GM10248 (cell line): ENCODE data around the gene KRTAP13-4.

Experiments
- CTCF ChIA-PET: fragments of 300-600 bp; sonication (Branson Sonifier 250); formaldehyde crosslinking; extraction: SDS; loops from one replicate; lab custom pipeline; 2021; ENCODE audit warnings: antibody characterized with exemption; lab: Yijun Ruan, JAX
- POLR2A ChIA-PET: fragments of 350-650 bp; sonication (Branson Sonifier 250); formaldehyde crosslinking; extraction: SDS; loops from one replicate; lab custom pipeline; 2020; ENCODE audit warnings: antibody characterized with exemption; lab: Yijun Ruan, JAX
- DNase-seq: peaks from one replicate; pipeline ENCODE4 v3.0.0; 2012; ENCODE audit errors: extremely low spot score
- TF ChIP-seq, protein P1 (sequence below): IDR thresholded peaks from 2 replicates; pipeline ENCODE4 v1.5.1; 2012; ENCODE audit warnings: mild to moderate bottlenecking, low read depth; ENCODE audit errors: extremely low read depth, missing control alignments, control extremely low read depth

KRTAP13-4 gene

DNA sequence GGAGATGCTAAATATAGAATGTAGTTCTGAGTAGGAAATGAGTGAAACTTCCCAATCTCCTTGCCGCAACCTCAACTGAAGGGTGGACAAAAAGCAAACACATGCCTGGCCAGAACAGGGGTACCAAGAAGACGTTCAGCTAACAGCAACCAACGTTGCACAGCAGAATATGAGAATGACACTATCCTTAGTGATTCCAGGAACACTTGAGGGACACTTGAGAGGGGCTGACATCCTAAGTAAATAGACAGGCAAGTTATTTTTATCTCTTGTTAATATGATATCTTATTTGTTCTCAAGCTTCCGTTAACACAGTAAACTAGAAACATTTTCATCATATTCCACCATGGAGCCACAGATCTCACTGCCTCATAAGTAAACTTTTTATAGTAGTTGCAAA, 49.2 kb downstream of the KRTAP13-4 start:
- no peak for DNase-seq
- POLR2A ChIA-PET: no interaction called here
- TF ChIP-seq, protein P1, sequence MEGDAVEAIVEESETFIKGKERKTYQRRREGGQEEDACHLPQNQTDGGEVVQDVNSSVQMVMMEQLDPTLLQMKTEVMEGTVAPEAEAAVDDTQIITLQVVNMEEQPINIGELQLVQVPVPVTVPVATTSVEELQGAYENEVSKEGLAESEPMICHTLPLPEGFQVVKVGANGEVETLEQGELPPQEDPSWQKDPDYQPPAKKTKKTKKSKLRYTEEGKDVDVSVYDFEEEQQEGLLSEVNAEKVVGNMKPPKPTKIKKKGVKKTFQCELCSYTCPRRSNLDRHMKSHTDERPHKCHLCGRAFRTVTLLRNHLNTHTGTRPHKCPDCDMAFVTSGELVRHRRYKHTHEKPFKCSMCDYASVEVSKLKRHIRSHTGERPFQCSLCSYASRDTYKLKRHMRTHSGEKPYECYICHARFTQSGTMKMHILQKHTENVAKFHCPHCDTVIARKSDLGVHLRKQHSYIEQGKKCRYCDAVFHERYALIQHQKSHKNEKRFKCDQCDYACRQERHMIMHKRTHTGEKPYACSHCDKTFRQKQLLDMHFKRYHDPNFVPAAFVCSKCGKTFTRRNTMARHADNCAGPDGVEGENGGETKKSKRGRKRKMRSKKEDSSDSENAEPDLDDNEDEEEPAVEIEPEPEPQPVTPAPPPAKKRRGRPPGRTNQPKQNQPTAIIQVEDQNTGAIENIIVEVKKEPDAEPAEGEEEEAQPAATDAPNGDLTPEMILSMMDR: no peak
- CTCF ChIA-PET: no interaction called here

DNA sequence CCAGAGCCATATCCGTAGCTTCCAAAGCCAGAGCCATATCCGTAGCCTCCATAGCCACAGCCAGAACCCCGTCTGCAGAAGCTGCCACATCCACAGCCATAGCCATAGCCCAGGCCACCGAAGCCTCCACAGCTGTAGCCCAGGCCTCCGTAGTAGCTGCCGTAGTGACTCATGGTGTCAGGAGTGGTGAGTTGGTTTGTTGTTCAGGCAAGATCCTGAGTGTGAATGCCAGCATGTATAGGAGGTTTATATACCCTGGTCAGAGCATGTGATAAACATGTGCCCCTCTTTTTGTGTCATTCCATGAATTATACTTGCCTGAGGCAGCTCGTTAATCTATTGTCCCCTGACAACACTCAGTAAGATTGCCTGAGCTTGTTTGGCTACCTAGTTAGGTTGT, 50.1 kb downstream of the KRTAP13-4 start, which contains the start of gene KRTAP19-1:
TSS of gene KRTAP19-1 (minus strand) at position 223 of the 400 bp plus-strand sequence. CDS start at position 173, 50 bp downstream.
- no peak for DNase-seq
- ChIA-PET CTCF (no interaction called here), POLR2A (no interaction called here)
- TF ChIP-seq, protein P1: no peak
